Skeletal muscle satellite cell (primary cell): ENCODE data around the gene WWOX.

Experiments
- H3K27me3 ChIP-seq: 2 replicates; pipeline ENCODE4 v1.7.0; 2013; ENCODE audit warnings: low read length; ENCODE audit not compliant: control insufficient read depth, insufficient read depth
- H3K36me3 ChIP-seq: 2 replicates; pipeline ENCODE4 v1.7.0; 2013; ENCODE audit warnings: mild to moderate bottlenecking, control low read depth, low read length; ENCODE audit not compliant: insufficient read depth
- H3K4me1 ChIP-seq: 2 replicates; pipeline ENCODE4 v1.7.0; 2013; ENCODE audit warnings: low read length; ENCODE audit not compliant: control insufficient read depth, insufficient read depth
- H3K4me2 ChIP-seq: 2 replicates; pipeline ENCODE4 v1.7.0; 2013; ENCODE audit warnings: mild to moderate bottlenecking, low read length
- H3K4me3 ChIP-seq: 2 replicates; pipeline ENCODE4 v1.7.0; 2013; ENCODE audit warnings: low read length
- H3K9ac ChIP-seq: 2 replicates; pipeline ENCODE4 v1.7.0; 2013; ENCODE audit warnings: mild to moderate bottlenecking, low read depth, low read length, moderate library complexity
- H3K9me3 ChIP-seq: replicated peaks from 2 replicates; pipeline ENCODE4 v1.7.0; 2013; ENCODE audit warnings: mild to moderate bottlenecking, control low read depth, low read length

WWOX gene

DNA sequence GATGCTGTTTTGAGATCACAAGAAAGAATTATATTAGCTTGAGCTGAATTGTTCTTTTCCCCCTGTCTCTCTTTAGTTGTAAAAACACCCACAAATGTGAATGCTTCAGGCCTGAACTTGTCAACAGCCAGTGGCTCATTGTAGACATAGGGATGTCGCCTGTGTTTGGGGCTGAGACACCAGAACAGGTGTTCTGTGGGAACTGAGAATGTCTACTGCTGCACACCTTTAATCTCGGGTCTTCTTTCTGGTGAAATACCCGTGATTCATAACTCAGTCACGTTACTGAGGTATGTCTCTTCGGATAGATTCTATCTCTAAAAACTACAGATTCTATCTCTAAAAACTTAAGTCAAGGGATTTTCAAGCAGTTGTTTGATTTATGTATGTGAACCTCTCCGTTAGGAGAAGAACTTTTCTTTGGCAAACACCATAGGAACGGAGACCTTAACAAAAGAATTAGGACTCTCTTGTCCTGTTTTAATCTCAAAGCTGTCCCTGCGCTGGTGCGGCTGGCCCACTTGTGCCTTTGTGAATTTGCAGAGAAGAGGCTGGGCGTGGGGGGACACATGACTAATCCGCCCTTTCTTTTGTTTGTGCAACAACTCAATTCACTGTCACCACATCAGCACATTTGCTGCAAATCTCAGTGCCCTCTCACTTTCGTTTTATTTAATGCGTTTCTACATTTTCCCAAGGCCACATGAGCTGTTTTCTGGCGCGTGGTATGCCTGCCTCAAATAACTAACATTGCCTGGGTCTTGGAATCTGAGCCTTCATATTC lies 858.1 kb downstream of the WWOX start:
- H3K9me3 ChIP-seq = peaks cover 5% of the 10 kb centered on the region
- H3K27me3 ChIP-seq = no peaks in the 10 kb centered on the region
- no peak overlapping the region for H3K9ac ChIP-seq
- H3K4me3 ChIP-seq = no peak overlapping the region
- no peaks in the 10 kb centered on the region for H3K36me3 ChIP-seq
- no peaks in the 10 kb centered on the region for H3K4me1 ChIP-seq
- no peak overlapping the region for H3K4me2 ChIP-seq

DNA sequence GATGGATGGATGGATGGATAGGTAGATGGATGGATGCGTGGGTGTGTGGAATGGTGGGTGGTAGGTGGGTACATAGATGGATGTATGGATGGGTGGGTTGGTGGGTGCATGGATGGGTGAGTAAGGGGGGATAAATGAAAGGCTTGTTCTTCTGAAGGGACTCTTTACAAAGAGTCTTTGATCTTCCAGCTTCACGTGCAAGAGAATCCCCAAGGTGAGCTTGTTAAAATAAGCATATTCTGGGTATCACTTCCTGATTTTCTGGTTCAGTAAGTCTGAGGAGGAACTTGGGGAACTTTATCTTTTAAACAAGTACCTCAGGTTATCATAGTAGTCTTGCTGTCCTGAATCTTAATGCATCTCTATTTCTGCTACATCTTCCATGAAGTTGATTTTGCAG lies 862.0 kb downstream of the WWOX start:
- Histone ChIP-seq H3K9me3 (no peaks in the 10 kb centered on the region), H3K4me2 (no peak overlapping the region), H3K9ac (no peak overlapping the region), H3K4me3 (no peak overlapping the region), H3K36me3 (no peaks in the 10 kb centered on the region), H3K4me1 (no peaks in the 10 kb centered on the region), H3K27me3 (no peaks in the 10 kb centered on the region)

DNA sequence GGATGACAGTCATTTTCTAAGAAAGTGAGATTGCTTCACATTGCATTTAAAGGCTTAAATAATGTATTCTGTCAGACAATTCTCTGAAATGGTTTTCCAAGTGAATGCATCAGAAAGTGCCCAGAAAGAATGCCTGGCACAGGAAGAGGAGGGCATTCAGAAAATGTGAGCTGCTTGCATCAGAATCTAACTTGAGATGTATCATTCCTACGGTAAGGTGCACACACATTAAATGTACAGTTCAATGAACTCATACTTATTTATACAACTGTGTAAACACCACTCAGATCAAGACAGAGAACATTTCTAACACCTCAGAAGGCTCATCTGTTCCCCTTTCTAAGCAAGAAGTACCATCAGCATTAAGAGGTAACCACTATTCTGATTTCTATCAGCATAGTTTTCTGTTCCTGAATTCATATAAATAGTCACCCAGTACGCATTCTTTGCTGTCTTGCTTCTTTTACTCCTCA lies 863.0 kb downstream of the WWOX start:
- H3K4me2 ChIP-seq = no peak overlapping the region
- H3K27me3 ChIP-seq = no peaks in the 10 kb centered on the region
- no peaks in the 10 kb centered on the region for H3K4me1 ChIP-seq
- H3K9ac ChIP-seq = no peak overlapping the region
- H3K9me3 ChIP-seq = no peaks in the 10 kb centered on the region
- H3K36me3 ChIP-seq = no peaks in the 10 kb centered on the region
- no peak overlapping the region for H3K4me3 ChIP-seq

DNA sequence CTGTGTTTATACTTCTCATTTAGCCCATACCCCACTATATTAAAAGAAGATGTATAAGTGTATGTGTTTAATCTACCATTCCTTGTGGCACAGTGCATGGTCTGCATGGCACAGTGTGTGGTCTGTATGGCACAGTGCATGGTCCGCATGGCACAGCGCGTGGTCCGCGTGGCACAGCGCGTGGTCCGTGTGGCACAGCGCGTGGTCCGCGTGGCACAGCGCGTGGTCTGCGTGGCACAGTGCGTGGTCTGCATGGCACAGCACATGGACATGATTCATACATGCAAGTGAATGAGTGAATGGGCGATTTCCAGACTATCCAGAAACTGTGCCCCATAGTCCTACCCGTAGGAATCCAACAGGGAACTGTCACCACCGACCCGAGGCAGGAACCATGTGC lies 868.5 kb downstream of the WWOX start:
- H3K4me2 ChIP-seq = no peak overlapping the region
- H3K9me3 ChIP-seq = peaks cover 10% of the 10 kb centered on the region
- no peak overlapping the region for H3K9ac ChIP-seq
- H3K36me3 ChIP-seq = no peaks in the 10 kb centered on the region
- H3K4me3 ChIP-seq = no peak overlapping the region
- H3K4me1 ChIP-seq = no peaks in the 10 kb centered on the region
- H3K27me3 ChIP-seq = peaks cover 1% of the 10 kb centered on the region

DNA sequence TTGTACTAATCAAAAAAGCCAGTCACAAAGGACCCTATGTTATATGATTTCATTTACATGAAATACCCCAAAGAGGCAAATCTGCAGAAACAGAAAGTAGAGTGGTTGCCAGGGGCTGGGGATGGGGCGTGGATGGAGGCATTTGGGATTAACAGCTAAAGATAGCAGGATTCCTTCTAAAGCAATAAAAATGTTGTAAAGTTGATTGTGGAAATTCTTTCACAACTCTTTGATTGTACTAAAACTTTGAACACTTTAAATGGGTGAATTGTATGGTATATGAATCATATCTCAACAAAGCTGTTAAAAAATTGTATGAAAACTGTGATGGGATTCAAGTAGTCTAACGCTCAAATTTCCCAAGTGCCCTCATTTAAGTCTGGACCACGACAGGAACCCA lies 870.3 kb downstream of the WWOX start:
- H3K4me1 ChIP-seq = no peaks in the 10 kb centered on the region
- H3K4me3 ChIP-seq = no peak overlapping the region
- H3K9me3 ChIP-seq = peaks cover 12% of the 10 kb centered on the region
- H3K27me3 ChIP-seq = peaks cover 6% of the 10 kb centered on the region
- H3K4me2 ChIP-seq = no peak overlapping the region
- no peaks in the 10 kb centered on the region for H3K36me3 ChIP-seq
- H3K9ac ChIP-seq = no peak overlapping the region

DNA sequence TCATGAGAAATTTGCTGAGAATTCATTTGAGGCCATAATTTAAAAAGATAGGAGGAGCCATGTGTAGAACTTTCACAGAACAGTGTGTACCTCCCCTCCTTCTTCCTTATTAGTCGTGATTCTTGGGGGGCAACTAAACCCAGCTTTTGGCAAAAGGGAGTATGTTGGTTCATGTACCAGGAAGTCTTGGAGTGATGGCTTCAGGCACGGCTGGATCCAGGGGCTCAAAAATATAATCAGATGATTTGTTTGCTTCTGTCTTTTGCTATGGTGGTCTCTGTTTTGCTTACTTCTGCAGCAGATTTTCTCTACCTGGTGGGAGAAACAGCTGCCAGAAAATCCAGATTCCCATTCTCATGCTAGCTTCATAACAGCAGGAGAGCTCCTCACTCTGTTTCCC lies 871.2 kb downstream of the WWOX start:
- Histone ChIP-seq H3K4me1 (no peaks in the 10 kb centered on the region), H3K4me3 (no peak overlapping the region), H3K4me2 (no peak overlapping the region), H3K9ac (no peak overlapping the region), H3K9me3 (peaks cover 12% of the 10 kb centered on the region), H3K27me3 (peaks cover 6% of the 10 kb centered on the region), H3K36me3 (no peaks in the 10 kb centered on the region)

DNA sequence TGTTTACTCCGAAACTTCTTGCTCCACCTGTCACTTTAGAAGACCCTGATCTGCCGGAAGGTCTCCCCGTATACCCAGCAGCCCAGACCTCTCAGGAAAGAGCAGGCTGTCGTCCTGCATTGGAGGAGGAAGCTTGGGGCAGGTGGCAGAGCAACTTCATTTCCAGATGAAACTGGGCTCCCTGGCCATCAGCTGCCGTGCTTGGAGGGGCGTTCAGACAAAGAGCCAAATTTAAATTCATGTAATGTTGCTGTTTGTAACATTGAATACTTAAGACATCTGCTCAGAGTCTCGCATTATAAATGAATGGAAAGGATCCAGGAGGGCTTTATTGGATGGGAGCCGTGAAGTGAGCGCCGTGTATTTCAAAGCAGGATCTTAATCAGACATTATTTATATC lies 872.6 kb downstream of the WWOX start:
- H3K4me1 ChIP-seq = no peaks in the 10 kb centered on the region
- no peak overlapping the region for H3K9ac ChIP-seq
- H3K4me3 ChIP-seq = no peak overlapping the region
- H3K36me3 ChIP-seq = no peaks in the 10 kb centered on the region
- H3K27me3 ChIP-seq = peaks cover 6% of the 10 kb centered on the region
- H3K9me3 ChIP-seq = peaks cover 19% of the 10 kb centered on the region
- no peak overlapping the region for H3K4me2 ChIP-seq

DNA sequence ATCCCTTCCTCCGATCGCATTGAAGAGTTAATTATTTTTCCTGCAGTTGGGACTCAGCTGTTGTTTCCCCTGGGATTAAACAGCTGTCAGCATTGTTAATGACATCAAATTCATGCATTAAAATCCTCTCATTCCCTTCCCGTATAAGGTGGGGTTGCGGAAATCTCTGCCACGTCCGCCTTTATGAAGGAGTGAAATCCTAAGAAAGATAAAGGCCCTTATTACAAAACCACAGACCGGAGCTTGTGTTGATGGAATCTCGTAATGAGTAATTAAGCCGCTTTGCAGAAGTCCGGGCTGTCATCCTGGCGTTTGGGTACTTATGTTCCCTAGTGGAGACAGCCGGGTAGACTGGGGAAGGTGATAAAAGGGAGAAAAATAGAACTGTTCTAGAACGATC lies 873.5 kb downstream of the WWOX start:
- Histone ChIP-seq H3K27me3 (peaks cover 6% of the 10 kb centered on the region), H3K36me3 (no peaks in the 10 kb centered on the region), H3K4me2 (no peak overlapping the region), H3K4me3 (no peak overlapping the region), H3K9me3 (peaks cover 18% of the 10 kb centered on the region), H3K9ac (no peak overlapping the region), H3K4me1 (no peaks in the 10 kb centered on the region)

DNA sequence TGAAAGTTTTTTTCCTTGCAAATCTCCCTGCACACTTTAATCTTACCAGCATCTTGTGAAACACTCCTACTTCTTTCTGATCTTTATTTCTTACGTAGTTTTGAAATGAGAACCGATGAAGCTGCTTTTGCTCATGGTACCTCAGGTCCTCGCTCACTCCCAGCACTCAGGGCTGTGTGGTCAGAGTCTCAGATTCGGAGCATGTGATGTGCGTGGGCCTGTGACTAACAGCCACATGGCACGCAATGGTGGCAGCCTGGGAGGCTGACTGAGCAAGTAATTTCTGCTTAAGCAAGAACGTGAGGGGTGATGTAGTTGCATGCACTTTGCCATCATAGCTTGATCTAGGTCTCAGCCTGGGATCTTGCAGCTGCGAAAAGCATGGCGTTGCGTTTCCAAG lies 876.8 kb downstream of the WWOX start:
- Histone ChIP-seq H3K36me3 (no peaks in the 10 kb centered on the region), H3K9ac (no peak overlapping the region), H3K27me3 (peaks cover 6% of the 10 kb centered on the region), H3K4me2 (no peak overlapping the region), H3K4me3 (no peak overlapping the region), H3K4me1 (no peaks in the 10 kb centered on the region), H3K9me3 (peaks cover 14% of the 10 kb centered on the region)

DNA sequence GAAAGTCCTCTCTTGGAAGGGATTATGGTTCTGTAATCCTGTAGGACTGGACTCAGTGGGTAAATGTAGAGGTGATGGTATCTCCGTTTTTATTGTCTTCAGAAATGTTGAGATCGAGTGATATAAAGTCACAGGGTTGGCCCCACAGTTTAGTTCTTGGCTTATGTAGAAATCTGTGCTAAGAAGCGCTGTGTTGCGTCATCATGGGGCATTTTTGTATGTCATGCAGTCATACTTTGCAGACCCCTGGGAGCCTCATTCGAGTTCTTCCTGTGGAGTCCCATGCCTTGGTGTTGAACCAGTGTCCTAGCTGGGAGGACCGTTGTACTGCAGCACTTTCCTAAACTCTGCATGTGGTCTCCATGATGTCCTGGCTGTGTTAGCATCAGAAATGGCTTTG lies 881.4 kb downstream of the WWOX start:
- H3K9me3 ChIP-seq = peaks cover 10% of the 10 kb centered on the region
- H3K4me1 ChIP-seq = no peaks in the 10 kb centered on the region
- no peak overlapping the region for H3K9ac ChIP-seq
- no peak overlapping the region for H3K4me3 ChIP-seq
- no peaks in the 10 kb centered on the region for H3K27me3 ChIP-seq
- no peaks in the 10 kb centered on the region for H3K36me3 ChIP-seq
- H3K4me2 ChIP-seq = no peak overlapping the region

DNA sequence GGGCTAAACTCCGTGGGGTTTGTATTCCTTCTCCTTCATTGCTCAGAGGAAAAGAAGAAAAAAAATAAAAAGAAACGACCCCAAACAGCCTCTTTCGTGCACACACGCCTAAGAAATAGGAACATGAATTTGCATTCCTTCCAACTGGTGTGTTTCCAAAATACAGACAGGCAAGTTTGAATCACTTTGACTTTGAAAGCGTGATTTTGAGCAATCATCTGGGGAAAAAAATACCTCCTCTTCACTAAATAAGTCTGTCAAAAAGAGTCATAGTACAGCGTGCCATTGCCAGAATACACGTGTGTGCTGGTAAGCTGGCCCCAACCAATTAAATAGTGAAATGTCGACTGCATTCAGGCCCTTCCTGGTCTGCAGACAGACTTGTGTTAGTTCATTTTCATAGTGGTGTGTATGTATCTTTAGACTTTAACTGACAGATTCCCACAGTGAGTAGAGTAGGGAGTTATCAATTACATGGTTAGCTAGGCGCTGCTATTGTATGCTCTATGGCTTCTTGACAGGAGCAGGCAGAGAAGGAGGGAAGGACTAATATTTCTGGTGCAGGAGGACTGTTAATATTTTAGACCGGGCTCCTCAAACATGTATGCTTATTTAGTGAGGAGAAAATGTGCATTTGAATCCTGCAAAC lies 882.8 kb downstream of the WWOX start:
- Histone ChIP-seq H3K36me3 (no peaks in the 10 kb centered on the region), H3K27me3 (no peaks in the 10 kb centered on the region), H3K4me2 (no peak overlapping the region), H3K9ac (no peak overlapping the region), H3K4me1 (no peaks in the 10 kb centered on the region), H3K9me3 (peaks cover 3% of the 10 kb centered on the region), H3K4me3 (no peak overlapping the region)

DNA sequence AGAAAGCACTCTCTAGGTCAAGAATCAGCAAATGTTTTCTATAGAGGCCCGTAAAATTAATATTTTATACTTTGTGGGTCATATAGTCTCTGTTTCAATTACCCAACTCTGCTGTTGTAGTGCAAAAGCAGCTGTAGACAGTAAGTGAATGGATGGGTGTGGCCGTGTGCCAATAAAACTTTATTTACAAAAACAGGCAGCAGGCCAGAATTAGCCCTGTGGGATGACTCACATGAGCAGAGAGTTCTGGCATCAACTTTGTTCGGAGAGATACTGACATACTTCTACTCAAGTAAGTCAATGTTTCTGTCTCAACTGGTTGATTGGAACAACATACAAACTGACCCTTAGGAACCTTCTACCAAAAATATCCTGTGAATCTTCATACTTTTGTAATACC lies 884.9 kb downstream of the WWOX start:
- Histone ChIP-seq H3K9me3 (peaks cover 3% of the 10 kb centered on the region), H3K4me3 (no peak overlapping the region), H3K4me1 (no peaks in the 10 kb centered on the region)

More for the DNA sequence above, 884.9 kb downstream of the WWOX start:
- H3K27me3 ChIP-seq = no peaks in the 10 kb centered on the region
- H3K9ac ChIP-seq = no peak overlapping the region
- H3K4me2 ChIP-seq = no peak overlapping the region
- no peaks in the 10 kb centered on the region for H3K36me3 ChIP-seq
